GM12872 (cell line): ENCODE measurements around the gene FOXO3.

Experiments
- CTCF ChIP-seq: IDR thresholded peaks from 3 replicates; pipeline ENCODE4 v1.5.1; 2011; ENCODE audit warnings: low read depth, mild to moderate bottlenecking, low read length, moderate library complexity; ENCODE audit not compliant: insufficient read depth

FOXO3 gene

DNA sequence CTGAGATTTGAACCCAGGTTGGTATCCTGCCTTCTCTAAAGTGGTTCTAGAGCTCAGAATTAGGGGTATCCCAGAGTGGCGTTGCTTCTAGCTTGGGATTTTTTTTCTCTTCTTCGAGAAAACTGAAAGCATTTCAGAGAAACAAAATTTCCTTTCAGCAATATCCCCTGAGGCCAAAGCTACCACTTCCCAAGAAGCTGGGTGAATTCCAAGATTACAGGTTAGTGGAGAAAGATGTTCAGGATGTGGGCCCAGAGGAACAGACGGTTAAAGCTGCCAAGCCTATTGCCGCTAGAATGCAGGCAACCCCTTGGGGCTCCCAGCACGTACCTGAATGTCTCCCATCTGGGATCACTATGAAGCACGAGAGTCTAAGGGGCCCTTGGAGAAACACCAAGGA lies 134.1 kb downstream of the FOXO3 start:
- no peak for TF ChIP-seq CTCF

- no peak for TF ChIP-seq CTCF
Measured at GRCh38 chr6:108697561-108698161, 136.9 kb downstream of the FOXO3 start.

- no peak for TF ChIP-seq CTCF
Measured at GRCh38 chr6:108698593-108699289, 138.0 kb downstream of the FOXO3 start.

DNA sequence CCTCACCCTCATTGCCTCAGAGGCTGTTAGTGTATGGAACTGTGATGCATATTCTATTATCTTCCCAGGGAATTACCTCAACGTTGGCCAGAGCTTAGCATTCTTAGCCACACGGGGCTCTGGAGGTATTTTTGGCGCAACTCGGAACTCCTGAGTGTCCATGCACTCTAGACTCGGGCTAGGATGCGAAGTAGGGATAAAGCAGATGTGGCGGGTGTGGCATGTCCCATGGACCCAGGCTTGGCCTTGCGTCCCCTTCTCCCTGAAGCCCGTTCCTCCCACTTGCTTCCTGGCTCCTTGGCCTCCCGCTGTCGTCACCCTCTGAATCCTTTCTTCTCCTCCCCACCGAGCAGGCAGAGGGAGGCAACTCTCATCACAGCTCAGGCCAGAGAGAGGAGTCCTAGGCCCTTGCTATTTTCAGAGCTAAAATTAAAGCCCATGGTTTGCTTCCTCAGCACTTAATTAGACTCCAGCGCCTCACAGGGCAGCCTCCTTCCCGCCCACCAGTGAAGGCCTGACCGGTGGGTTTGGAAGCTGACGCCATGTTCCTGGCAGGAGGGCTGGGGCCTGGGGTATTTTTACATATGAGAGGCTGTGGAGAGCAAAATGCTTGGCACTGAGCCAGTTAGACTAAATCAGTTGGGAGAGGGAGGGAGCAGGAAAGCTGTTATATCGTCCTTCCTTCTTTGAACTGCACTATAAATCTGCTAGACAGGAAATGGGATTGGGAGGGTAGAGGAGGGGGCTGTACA lies 138.7 kb downstream of the FOXO3 start:
- no peak for TF ChIP-seq CTCF

DNA sequence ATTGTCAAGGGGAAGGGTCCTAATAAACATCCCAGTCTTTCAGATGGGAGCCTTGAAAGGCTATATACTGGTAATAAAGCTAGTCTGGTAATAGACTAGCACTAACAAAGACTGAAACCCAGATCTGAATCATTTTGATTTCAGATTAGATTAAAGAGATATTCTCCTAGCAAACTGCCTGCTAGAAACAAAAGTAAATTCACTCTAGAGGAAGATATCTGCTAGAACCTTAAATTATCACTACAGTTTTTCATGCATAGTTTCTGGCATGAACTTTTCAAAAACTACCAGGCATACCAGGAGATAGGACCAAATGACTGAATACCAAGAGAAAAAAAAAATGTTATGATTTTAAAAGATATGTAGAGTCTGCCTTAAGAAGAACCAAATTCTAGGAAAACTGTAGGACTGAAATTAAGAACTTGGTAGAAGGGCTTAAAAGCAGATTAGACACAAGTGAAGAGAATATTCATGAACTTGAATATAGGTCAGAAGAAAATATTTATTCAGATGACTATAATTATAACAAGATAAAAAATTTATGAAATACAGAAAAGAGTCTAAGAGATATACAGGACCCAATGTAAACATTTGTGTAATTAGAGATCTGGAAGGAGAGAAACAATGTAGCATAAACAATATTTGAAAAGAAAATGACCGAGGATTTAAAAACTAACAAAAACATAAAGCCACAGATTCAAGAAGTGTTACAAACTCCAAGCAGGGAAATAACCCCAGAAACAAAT lies 141.6 kb downstream of the FOXO3 start:
- TF ChIP-seq CTCF: no peak

- no peak for TF ChIP-seq CTCF
Measured at GRCh38 chr6:108706649-108707048, 145.9 kb downstream of the FOXO3 start.
